Choroid plexus epithelial cell (primary cell): Measurements from ENCODE around the gene ZNF367.

Experiments
- DNase-seq: peaks from one replicate; pipeline ENCODE4 v3.0.0-alpha.2; 2010; ENCODE audit warnings: low read depth
- H3K4me3 ChIP-seq: 2 replicates; pipeline ENCODE4 v1.5.1; 2011; ENCODE audit warnings: low read depth, mild to moderate bottlenecking, control low read depth, low read length, moderate library complexity
- CTCF ChIP-seq: conservative IDR thresholded peaks from 2 replicates; pipeline ENCODE4 v1.5.1; 2011; ENCODE audit warnings: low read depth, mild to moderate bottlenecking, control low read depth, inconsistent platforms, low read length, moderate library complexity

The ZNF367 gene

GRCh38 chr9:96399325-96399633 is 18.9 kb downstream of the ZNF367 start:
- no peak for TF ChIP-seq CTCF
- no peak for DNase-seq
- no peak overlapping the region for H3K4me3 ChIP-seq

GRCh38 chr9:96398582-96399324 is 19.4 kb downstream of the ZNF367 start:
- DNase-seq: peak; percentile 43
- peak; percentile 25 for TF ChIP-seq CTCF
- no peak overlapping the region for H3K4me3 ChIP-seq

- TF ChIP-seq CTCF: no peak
- H3K4me3 ChIP-seq: no peak overlapping the region
- DNase-seq: no peak
Measured at GRCh38 chr9:96395964-96396363, 22.2 kb downstream of the ZNF367 start.

DNA sequence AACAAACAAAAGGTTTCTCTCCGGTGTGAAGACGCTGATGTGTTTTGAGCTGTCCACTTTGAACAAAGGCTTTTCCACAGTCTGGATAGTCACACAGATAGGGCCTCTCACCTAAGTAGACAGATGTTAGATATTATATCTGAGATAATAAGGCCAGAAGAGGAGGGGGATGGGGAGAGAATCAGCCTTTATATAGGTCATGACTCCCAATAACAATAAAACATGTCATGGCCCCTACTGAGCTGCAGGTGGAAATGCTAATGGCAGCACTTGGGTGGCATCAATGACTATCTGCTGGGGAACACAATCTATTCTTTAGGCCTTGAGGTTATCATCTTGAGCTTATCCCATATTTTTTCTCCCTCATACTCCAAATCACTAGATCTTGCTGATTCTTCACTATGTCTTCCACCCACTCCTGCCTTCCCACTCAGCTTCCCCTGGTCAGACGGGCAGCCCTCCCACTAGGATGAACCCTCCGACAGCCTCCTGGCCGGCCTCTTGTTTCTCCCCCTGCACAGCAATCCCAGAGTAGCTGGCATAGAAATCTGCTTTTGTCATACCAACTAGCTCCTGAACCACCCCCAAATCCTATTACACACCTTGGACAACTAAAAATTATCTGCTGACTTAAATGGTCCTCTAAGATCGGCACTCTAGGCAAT is 23.2 kb downstream of the ZNF367 start:
- no peak for DNase-seq
- H3K4me3 ChIP-seq: no peak overlapping the region
- TF ChIP-seq CTCF: no peak

- no peak for TF ChIP-seq CTCF
- H3K4me3 ChIP-seq: no peak overlapping the region
- DNase-seq: no peak
Measured at GRCh38 chr9:96392263-96392662, 25.9 kb downstream of the ZNF367 start.

GRCh38 chr9:96391021-96391765 is 27.0 kb downstream of the ZNF367 start:
- no peak overlapping the region for H3K4me3 ChIP-seq
- DNase-seq: peak; percentile 58
- TF ChIP-seq CTCF: no peak
